ENCODE measurements around the gene ASB13. TPM values are rescaled to one million over a fixed set of nuclear protein-coding genes. Genes with fewer than 3 reads are reported as not detected.

ASB13 gene
- total and polyA plus RNA-seq, 2 of the 13 experiments (the other 11 are each of a cell fraction or from before 2014, with no cell fraction given) = 9.3 to 15.4 TPM

DNA sequence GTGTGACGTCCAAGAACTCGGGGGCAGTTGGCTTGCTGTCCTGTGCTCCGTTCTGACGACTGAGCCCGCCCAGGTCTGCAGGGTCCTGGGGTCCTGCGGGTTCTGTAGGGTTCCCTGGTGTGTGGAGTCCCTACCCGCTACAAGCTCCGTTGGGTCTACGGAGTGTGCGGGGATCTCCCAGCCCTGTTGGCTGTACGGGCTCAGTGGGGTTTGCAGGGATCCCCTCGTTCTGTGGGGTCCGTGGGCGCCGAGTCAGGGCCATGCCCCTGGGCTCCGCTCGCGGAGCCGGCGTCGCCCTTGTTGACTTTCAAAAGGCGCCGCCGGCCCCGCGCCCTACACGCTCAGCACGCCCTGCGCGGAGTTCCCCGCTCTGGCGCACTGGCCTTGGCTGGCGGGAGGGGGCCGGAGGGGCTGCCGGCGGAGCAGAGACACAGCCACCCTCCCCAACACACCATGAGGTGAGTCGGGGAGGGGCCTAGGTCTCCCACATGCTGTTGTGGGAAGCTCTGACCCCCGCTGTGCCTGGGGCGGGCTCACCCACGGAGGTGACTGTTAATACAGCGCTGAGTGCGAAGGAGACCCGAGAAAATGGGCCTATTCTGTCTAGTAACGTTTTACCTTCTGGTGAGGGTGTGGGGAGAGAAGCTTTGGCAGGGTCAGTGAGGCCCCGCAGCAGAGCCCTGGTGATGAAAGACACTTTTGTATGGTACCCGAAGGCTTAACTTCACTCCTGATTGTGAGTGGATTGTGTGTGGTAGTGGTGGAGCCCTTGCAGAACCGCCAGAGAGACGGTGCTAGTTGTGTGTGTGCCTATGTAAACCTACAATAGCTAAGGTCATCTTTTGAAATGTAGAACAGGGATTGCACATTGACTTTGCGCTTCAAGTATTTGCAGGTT is 26.3 kb upstream of the ASB13 start (continued):
- TF ChIP-seq, protein P1, sequence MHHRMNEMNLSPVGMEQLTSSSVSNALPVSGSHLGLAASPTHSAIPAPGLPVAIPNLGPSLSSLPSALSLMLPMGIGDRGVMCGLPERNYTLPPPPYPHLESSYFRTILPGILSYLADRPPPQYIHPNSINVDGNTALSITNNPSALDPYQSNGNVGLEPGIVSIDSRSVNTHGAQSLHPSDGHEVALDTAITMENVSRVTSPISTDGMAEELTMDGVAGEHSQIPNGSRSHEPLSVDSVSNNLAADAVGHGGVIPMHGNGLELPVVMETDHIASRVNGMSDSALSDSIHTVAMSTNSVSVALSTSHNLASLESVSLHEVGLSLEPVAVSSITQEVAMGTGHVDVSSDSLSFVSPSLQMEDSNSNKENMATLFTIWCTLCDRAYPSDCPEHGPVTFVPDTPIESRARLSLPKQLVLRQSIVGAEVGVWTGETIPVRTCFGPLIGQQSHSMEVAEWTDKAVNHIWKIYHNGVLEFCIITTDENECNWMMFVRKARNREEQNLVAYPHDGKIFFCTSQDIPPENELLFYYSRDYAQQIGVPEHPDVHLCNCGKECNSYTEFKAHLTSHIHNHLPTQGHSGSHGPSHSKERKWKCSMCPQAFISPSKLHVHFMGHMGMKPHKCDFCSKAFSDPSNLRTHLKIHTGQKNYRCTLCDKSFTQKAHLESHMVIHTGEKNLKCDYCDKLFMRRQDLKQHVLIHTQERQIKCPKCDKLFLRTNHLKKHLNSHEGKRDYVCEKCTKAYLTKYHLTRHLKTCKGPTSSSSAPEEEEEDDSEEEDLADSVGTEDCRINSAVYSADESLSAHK (CRISPR knock-in tag; IDR thresholded peaks at IDR 0.05; ENCODE audit: borderline replicate concordance) = no peak
- TF ChIP-seq, protein P2, sequence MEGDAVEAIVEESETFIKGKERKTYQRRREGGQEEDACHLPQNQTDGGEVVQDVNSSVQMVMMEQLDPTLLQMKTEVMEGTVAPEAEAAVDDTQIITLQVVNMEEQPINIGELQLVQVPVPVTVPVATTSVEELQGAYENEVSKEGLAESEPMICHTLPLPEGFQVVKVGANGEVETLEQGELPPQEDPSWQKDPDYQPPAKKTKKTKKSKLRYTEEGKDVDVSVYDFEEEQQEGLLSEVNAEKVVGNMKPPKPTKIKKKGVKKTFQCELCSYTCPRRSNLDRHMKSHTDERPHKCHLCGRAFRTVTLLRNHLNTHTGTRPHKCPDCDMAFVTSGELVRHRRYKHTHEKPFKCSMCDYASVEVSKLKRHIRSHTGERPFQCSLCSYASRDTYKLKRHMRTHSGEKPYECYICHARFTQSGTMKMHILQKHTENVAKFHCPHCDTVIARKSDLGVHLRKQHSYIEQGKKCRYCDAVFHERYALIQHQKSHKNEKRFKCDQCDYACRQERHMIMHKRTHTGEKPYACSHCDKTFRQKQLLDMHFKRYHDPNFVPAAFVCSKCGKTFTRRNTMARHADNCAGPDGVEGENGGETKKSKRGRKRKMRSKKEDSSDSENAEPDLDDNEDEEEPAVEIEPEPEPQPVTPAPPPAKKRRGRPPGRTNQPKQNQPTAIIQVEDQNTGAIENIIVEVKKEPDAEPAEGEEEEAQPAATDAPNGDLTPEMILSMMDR (CRISPR knock-in tag; IDR thresholded peaks at IDR 0.05) = peak; percentile 24
- TF ChIP-seq PITX1 (CRISPR knock-in tag; IDR thresholded peaks at IDR 0.05) (peak; percentile 28; the same call in 1 of the 2 replicates), ZNF569 (CRISPR knock-in tag; IDR thresholded peaks at IDR 0.05; ENCODE audit: borderline replicate concordance) (no peak), PRPF4 (IDR thresholded peaks at IDR 0.05; ENCODE audit: low read depth, low read length, poor library complexity, severe bottlenecking) (no peak), ERF (CRISPR knock-in tag; IDR thresholded peaks at IDR 0.05) (peak; percentile 81), NR3C1 (CRISPR knock-in tag; IDR thresholded peaks at IDR 0.05) (no peak)
- TF ChIP-seq, protein P3, sequence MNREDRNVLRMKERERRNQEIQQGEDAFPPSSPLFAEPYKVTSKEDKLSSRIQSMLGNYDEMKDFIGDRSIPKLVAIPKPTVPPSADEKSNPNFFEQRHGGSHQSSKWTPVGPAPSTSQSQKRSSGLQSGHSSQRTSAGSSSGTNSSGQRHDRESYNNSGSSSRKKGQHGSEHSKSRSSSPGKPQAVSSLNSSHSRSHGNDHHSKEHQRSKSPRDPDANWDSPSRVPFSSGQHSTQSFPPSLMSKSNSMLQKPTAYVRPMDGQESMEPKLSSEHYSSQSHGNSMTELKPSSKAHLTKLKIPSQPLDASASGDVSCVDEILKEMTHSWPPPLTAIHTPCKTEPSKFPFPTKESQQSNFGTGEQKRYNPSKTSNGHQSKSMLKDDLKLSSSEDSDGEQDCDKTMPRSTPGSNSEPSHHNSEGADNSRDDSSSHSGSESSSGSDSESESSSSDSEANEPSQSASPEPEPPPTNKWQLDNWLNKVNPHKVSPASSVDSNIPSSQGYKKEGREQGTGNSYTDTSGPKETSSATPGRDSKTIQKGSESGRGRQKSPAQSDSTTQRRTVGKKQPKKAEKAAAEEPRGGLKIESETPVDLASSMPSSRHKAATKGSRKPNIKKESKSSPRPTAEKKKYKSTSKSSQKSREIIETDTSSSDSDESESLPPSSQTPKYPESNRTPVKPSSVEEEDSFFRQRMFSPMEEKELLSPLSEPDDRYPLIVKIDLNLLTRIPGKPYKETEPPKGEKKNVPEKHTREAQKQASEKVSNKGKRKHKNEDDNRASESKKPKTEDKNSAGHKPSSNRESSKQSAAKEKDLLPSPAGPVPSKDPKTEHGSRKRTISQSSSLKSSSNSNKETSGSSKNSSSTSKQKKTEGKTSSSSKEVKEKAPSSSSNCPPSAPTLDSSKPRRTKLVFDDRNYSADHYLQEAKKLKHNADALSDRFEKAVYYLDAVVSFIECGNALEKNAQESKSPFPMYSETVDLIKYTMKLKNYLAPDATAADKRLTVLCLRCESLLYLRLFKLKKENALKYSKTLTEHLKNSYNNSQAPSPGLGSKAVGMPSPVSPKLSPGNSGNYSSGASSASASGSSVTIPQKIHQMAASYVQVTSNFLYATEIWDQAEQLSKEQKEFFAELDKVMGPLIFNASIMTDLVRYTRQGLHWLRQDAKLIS (CRISPR knock-in tag; IDR thresholded peaks at IDR 0.05) = peak; percentile 40; the same call in 1 of the 2 replicates
- TF ChIP-seq, protein P4, sequence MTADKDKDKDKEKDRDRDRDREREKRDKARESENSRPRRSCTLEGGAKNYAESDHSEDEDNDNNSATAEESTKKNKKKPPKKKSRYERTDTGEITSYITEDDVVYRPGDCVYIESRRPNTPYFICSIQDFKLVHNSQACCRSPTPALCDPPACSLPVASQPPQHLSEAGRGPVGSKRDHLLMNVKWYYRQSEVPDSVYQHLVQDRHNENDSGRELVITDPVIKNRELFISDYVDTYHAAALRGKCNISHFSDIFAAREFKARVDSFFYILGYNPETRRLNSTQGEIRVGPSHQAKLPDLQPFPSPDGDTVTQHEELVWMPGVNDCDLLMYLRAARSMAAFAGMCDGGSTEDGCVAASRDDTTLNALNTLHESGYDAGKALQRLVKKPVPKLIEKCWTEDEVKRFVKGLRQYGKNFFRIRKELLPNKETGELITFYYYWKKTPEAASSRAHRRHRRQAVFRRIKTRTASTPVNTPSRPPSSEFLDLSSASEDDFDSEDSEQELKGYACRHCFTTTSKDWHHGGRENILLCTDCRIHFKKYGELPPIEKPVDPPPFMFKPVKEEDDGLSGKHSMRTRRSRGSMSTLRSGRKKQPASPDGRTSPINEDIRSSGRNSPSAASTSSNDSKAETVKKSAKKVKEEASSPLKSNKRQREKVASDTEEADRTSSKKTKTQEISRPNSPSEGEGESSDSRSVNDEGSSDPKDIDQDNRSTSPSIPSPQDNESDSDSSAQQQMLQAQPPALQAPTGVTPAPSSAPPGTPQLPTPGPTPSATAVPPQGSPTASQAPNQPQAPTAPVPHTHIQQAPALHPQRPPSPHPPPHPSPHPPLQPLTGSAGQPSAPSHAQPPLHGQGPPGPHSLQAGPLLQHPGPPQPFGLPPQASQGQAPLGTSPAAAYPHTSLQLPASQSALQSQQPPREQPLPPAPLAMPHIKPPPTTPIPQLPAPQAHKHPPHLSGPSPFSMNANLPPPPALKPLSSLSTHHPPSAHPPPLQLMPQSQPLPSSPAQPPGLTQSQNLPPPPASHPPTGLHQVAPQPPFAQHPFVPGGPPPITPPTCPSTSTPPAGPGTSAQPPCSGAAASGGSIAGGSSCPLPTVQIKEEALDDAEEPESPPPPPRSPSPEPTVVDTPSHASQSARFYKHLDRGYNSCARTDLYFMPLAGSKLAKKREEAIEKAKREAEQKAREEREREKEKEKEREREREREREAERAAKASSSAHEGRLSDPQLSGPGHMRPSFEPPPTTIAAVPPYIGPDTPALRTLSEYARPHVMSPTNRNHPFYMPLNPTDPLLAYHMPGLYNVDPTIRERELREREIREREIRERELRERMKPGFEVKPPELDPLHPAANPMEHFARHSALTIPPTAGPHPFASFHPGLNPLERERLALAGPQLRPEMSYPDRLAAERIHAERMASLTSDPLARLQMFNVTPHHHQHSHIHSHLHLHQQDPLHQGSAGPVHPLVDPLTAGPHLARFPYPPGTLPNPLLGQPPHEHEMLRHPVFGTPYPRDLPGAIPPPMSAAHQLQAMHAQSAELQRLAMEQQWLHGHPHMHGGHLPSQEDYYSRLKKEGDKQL (CRISPR knock-in tag; IDR thresholded peaks at IDR 0.05; ENCODE audit: low read depth) = no peak
- TF ChIP-seq, protein P5, sequence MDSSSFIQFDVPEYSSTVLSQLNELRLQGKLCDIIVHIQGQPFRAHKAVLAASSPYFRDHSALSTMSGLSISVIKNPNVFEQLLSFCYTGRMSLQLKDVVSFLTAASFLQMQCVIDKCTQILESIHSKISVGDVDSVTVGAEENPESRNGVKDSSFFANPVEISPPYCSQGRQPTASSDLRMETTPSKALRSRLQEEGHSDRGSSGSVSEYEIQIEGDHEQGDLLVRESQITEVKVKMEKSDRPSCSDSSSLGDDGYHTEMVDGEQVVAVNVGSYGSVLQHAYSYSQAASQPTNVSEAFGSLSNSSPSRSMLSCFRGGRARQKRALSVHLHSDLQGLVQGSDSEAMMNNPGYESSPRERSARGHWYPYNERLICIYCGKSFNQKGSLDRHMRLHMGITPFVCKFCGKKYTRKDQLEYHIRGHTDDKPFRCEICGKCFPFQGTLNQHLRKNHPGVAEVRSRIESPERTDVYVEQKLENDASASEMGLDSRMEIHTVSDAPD (CRISPR knock-in tag; IDR thresholded peaks at IDR 0.05) = peak; percentile 66; the same call in 1 of the 2 replicates
